T follicular helper cell (primary cell): ENCODE data around the gene AGA.

Experiments used
- DNase-seq: peaks from one replicate; pipeline ENCODE4 v3.0.0-alpha.2; 2020; ENCODE audit warnings: low read depth

The AGA gene

DNA sequence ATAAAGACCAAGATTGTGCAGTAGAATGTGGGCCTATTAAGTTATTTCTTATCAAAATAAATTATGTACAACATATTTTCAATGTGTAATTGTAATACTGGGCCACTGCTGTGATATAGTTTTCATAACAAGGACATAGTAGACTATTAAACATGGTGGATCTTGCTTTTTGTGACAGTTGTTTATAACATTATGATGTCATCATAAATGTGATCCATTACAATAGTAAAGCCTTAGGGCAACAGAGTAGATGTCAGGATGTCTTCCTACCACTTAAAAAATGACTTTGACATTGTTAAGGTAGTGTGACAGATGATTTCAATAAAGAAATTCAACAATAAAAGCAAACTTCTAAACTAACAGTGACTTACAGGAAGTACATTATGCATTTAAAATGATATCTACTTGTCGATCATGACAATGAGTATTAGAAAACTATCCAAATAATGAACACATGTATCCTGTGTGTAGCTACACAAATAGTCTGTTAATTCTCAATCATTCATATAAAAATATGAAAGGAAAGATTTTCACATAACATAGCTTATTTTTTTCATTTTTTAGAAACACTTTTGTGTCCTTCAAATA is 5.3 kb upstream of the AGA start:
- DNase-seq = no peak

- DNase-seq = no peak
Measured at GRCh38 chr4:177446586-177446985, 4.3 kb upstream of the AGA start.

GRCh38 chr4:177444911-177445736 is 2.9 kb upstream of the AGA start:
- DNase-seq = no peak

- DNase-seq = no peak
Measured at GRCh38 chr4:177441061-177441802, 1.0 kb downstream of the AGA start.

- DNase-seq = no peak
Measured at GRCh38 chr4:177436456-177436855, 5.8 kb downstream of the AGA start.

- no peak for DNase-seq
Measured at GRCh38 chr4:177434667-177435066, 7.6 kb downstream of the AGA start.

DNA sequence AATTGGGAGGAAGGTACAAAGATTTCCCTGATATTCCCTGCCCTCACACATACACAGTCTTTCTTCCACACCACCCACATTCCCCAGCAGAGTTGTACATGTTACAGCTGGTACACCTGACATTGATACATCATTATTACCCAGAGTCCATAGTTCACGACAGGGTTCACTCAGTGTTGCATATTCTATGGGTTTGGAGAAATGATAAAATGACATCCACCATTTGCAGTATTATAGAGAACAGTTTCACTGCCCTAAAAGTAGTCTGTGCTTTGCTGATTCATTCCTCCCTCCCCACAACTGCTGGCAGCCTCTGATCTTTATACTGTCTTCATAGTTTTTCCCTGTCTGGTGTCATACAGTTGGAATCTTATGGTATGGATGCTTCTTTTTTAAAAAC is 15.0 kb downstream of the AGA start:
- no peak for DNase-seq

DNA sequence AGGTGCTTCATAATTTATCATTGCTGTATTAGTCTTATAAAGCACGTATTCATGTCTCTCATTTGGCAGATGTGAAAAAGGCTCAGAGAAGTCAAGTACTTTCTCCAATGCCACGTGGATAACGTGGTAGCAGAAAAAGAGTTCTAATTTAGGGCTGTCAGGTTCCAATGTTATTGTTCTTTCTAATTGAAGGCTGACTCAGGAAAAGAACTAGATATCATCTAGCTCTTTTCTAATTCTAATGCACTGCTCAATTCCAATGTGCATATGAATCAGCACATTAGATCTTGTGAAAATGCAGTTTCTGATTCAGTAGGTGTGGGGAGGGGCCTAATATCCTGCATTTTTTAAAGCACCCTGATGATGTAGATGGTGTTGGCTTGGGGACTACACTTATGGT is 22.8 kb downstream of the AGA start:
- no peak for DNase-seq

DNA sequence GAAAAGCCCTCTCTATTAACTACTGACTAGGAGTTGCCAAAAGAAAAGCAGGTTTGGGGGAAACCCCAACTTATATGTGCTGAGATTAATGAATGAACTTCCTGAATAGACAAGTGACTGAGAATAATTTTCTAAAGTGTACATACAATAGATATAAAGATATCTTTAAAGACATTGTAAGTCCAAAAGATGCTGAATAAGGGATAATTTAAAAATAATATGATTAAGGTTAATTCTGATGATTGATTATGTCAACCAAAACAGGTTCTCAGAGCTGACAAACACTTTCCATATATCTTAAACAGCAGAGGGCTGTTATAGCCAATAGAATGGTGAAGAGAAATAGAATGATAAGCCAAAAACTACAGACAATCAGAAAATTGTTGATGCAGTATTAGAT is 28.6 kb downstream of the AGA start:
- DNase-seq = no peak

DNA sequence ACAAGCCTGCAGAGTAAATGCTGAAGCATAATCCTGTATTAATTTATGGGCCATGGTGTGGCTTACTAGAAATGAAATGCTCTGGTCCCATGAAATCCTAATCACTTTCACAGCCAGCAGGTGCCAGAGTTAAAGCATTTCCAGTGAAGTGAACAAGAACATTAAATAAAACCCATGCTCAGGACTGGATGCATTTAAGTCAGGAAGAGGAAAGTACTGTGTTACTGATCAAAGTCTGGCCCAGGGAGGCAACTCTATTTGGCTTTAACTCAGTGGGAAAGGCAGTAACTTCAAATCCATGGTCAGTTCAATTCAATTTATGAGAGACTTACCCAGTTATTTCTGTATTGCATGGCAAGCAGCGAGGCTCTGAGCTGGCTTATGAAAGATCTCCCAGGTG is 29.2 kb downstream of the AGA start:
- no peak for DNase-seq

DNA sequence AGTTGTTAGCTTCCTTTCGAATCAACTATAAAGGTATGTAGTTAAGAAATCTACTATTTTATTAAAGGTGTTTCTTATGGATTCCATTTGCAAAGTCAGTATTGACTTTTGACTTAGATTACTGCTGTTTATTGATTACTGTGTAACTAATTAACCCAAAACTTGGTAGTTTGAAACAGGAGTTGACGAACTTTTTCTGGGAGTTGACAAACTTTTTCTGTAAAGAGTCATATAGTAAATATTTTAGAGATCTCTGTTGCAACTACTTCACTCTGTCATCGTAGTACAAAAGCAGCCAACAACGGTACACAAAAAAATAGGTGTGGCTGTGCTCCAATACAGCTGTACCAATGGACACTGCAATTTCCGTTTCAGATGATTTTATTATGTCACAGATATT is 30.2 kb downstream of the AGA start:
- DNase-seq = no peak

GRCh38 chr4:177410566-177410965 is 31.7 kb downstream of the AGA start:
- no peak for DNase-seq

DNA sequence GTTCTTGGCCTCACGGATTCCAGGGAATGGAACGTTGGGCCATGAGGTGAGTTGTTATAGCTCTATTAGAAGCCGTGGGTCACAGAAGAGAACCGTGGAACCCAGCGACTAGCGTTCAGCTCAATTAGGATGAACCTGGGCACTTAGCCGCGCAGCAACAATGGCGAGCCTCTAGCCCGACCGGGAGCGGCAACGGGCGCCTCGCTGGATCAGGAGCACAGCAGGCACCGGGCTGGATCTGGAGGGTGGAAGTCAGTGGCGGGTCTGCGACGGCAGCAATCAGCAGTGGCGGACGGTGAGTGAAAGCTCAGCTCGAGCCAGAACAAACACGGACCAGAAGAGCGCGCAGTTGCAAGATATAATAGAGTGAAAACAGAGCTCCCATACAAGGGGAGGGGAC is 34.2 kb downstream of the AGA start:
- no peak for DNase-seq

DNA sequence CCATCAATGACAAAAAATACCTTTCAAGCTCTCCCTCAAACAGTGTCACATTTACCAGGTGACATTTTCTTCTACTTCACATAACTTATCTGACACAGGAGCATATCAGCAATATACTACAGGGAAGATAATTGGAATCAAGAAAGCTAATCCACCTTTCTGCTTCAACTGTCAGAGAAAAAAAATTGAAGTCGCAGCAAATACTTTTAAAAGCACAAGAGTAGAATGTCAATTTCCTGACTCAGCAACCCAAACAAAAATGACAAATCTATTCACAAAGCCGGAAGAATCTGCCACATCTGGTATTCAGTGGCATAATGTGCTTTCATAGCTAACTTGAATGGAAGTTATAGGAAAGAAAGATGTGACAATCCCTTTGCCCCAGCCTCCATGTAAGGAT is 36.7 kb downstream of the AGA start:
- DNase-seq = no peak

GRCh38 chr4:177404986-177405385 is 37.3 kb downstream of the AGA start:
- DNase-seq = no peak

GRCh38 chr4:177404342-177404741 is 37.9 kb downstream of the AGA start:
- no peak for DNase-seq

DNA sequence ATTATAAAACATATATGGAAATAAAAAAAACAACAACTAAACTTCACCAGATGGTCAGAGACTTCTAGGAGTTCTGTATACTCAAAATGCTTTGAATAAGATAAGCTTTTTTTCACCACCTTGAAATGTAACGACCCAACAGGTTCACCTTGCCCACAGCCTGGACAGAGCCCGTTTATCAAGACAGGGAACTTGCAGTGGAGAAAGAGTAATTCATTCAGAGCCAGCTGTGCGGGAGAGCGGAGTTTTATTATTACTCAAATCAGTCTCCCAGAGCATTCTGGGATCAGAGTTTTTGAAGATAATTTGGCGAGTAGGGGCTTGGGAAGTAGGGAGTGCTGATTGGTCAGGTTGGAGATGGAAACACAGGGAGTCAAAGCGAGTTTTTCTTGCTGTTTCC is 38.5 kb downstream of the AGA start:
- no peak for DNase-seq

- DNase-seq = no peak
Measured at GRCh38 chr4:177401658-177402273, 40.5 kb downstream of the AGA start.

DNA sequence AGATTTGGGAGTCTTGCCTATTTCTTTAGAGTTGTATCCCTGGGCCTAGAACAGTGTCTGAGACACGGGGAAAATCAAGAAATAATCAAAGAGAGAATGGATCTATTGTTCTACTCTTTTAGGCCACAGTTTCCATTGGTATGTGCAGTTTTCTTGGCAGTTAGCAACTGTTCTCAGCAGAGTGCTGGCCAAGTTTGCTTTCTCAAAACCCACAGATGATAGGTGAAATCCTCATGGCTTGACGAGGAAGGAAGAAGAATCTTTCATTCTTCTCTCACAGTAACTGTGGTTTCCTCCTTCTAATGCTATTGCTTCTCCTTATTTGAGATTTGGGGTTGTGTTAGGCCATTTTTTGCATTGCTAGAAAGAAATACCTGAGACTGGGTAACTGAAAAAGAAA is 42.2 kb downstream of the AGA start:
- DNase-seq = no peak

DNA sequence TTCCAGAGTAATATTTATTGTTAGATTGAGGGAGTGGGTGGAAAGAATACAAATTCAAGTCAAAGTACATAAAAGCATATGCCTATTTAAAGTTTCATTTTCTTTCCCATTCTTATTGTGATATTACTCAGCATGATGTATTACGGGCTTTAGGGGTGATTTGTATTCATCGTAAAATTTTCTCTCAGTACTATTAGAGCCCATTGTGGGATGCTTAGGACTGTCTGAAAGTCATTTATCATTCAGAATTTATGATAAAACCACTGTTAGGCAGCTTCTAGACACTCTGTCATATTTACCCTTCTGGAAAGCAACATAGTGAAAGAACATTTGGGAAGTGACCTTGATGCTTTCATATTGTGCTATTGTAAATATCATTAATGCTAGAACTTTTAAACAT is 45.9 kb downstream of the AGA start:
- DNase-seq = no peak

- no peak for DNase-seq
Measured at GRCh38 chr4:177393236-177393635, 49.0 kb downstream of the AGA start.

GRCh38 chr4:177391953-177392352 is 50.3 kb downstream of the AGA start:
- no peak for DNase-seq

DNA sequence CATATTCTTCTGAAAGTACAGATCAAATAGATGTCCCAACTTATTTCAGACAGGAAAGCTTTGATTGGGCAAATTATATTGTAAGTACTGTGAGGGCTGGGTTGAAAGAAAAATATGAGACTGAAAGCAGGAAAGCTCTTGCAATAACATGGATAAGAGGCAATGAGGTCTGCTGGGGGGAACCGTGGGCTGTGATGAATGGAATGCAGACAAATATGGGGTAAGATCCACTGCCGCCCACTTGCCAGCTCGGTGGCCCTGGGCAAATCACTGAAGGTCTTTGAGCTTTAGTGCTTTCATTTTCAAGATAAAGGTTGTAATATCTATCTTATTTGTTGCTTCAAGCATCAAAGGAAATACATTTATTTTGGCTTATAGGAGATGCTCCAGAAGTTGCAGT is 51.0 kb downstream of the AGA start:
- DNase-seq = no peak
